Suprapubic skin (tissue), 4 donors: Measurements from ENCODE around the gene WFDC5. TPM values are rescaled to one million over a fixed set of nuclear protein-coding genes. Genes with fewer than 3 reads are reported as not detected.

Source experiments
- DNase-seq, 2 donors: peaks; one replicate each; pipeline ENCODE4 v3.0.0-alpha.2; 2019; ENCODE audit warnings: low spot score in 2 of 2
- H3K27ac ChIP-seq: fragments of 200-600 bp; sonication (generic); one replicate; pipeline ENCODE4 v1.5.1; 2019
- H3K27me3 ChIP-seq: fragments of 200-600 bp; sonication (generic); one replicate; pipeline ENCODE4 v1.5.1; 2019
- H3K36me3 ChIP-seq: fragments of 200-600 bp; sonication (generic); one replicate; pipeline ENCODE4 v1.5.1; 2019
- H3K4me1 ChIP-seq: fragments of 200-600 bp; sonication (generic); one replicate; pipeline ENCODE4 v1.5.1; 2019
- H3K4me3 ChIP-seq: fragments of 200-600 bp; sonication (generic); one replicate; pipeline ENCODE4 v1.5.1; 2019; ENCODE audit warnings: mild to moderate bottlenecking
- H3K9me3 ChIP-seq: fragments of 200-600 bp; sonication (generic); one replicate; pipeline ENCODE4 v1.5.1; 2019
- EP300 ChIP-seq: sonication (generic); formaldehyde crosslinking; IDR thresholded peaks from one replicate; pipeline ENCODE4 v1.6.1; 2017; ENCODE audit warnings: antibody characterized with exemption
- POLR2A ChIP-seq, 2 donors: fragments of 450-650 bp; IDR thresholded peaks; one replicate each; pipeline ENCODE4 v1.6.1; 2017; ENCODE audit warnings: antibody characterized with exemption in 2 of 2, mild to moderate bottlenecking in 2 of 2, moderate library complexity in 2 of 2
- POLR2AphosphoS5 ChIP-seq, 3 donors: sonication (generic); formaldehyde crosslinking; IDR thresholded peaks; one replicate each; pipeline ENCODE4 v1.6.1; 2017; ENCODE audit warnings: antibody characterized with exemption in 3 of 3
- WGBS: methylation state at CpG from one replicate; pipeline ENCODE4 v1.1.5; 2018; 5-methylcytosine and 5-hydroxymethylcytosine counted together
- total RNA-seq, 4 donors: library from RNA; depleted of rRNA; stranded (reverse); fragments of >200 nt; gene quantifications; one replicate each; pipeline ENCODE4 v1.1.0, GENCODE V29; 2016
- TF ChIP-seq, protein P1 (sequence below), 2 donors: fragments of 200-600 bp in 1 of 2; fragments of 450-650 bp in 1 of 2; sonication (generic) in 1 of 2; IDR thresholded peaks; one replicate each; pipeline ENCODE4 v1.5.1; 2016 to 2019; ENCODE audit warnings: antibody characterized with exemption in 2 of 2, mild to moderate bottlenecking in 1 of 2, moderate library complexity in 1 of 2

WFDC5 gene
- total RNA-seq, 4 donors from 2014 or later: 284 to 409 (median 356) TPM

- 92% methylated on average over 3 of the region's 3 CpGs for WGBS
- H3K36me3 ChIP-seq: no peaks in the 10 kb centered on the region
- TF ChIP-seq POLR2AphosphoS5 (IDR thresholded peaks at IDR 0.05) (no peak), EP300 (no peak)
- TF ChIP-seq, protein P1, sequence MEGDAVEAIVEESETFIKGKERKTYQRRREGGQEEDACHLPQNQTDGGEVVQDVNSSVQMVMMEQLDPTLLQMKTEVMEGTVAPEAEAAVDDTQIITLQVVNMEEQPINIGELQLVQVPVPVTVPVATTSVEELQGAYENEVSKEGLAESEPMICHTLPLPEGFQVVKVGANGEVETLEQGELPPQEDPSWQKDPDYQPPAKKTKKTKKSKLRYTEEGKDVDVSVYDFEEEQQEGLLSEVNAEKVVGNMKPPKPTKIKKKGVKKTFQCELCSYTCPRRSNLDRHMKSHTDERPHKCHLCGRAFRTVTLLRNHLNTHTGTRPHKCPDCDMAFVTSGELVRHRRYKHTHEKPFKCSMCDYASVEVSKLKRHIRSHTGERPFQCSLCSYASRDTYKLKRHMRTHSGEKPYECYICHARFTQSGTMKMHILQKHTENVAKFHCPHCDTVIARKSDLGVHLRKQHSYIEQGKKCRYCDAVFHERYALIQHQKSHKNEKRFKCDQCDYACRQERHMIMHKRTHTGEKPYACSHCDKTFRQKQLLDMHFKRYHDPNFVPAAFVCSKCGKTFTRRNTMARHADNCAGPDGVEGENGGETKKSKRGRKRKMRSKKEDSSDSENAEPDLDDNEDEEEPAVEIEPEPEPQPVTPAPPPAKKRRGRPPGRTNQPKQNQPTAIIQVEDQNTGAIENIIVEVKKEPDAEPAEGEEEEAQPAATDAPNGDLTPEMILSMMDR (IDR thresholded peaks at IDR 0.05): no peak
Observed at GRCh38 chr20:45090481-45090880, 24.5 kb downstream of the WFDC5 start.

GRCh38 chr20:45088247-45088646 lies 26.7 kb downstream of the WFDC5 start:
- TF ChIP-seq POLR2A (IDR thresholded peaks at IDR 0.05): no peak
- 42% methylated on average over 7 of the region's 7 CpGs for WGBS
- Histone ChIP-seq H3K4me3 (no peak overlapping the region), H3K27me3 (no peaks in the 10 kb centered on the region), H3K9me3 (no peaks in the 10 kb centered on the region), H3K36me3 (no peaks in the 10 kb centered on the region), H3K4me1 (no peaks in the 10 kb centered on the region), H3K27ac (no peak overlapping the region)
- no peak for DNase-seq

More at GRCh38 chr20:45090481-45090880, 24.5 kb downstream of the WFDC5 start:
- Histone ChIP-seq H3K4me3 (no peak overlapping the region), H3K27me3 (no peaks in the 10 kb centered on the region), H3K9me3 (no peaks in the 10 kb centered on the region), H3K4me1 (peaks cover under 1% of the 10 kb centered on the region), H3K27ac (no peak overlapping the region)
- no peak for DNase-seq

- H3K36me3 ChIP-seq: no peaks in the 10 kb centered on the region
Observed at GRCh38 chr20:45087814-45088213, 27.2 kb downstream of the WFDC5 start.

DNA sequence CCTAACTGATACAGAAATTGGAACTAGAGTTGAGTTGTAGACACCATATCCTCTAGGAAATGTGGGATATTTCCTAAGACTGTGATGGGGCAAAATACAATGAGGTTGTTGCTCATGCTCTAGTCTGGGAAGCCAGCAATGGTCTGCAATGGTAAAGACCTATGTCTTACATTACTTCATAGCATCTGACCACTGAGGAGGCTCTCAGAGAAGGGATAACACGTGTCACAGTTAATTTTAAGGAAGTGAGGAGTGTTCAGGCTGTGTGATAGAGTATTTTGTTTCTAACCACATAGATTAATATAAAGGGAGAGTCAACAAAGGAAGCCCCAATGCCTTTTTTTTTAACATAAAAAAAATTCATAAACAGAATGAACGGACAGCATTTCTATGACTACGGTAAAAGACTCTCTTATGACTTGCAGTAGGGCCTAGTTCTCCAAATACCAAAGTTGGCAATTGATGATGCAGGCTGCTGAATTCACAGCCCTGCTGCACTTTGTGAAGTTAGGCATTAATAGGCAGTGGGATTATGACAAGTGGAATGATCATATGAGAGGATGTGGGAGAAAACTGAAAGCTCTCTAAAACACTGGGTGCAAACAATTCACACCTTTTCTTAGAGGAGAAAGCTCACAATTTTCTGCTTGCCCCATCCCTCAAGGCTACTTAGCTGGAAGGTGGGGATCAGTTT lies 27.7 kb downstream of the WFDC5 start:
- H3K27ac ChIP-seq: no peak overlapping the region
- TF ChIP-seq, protein P1 (IDR thresholded peaks at IDR 0.05): no peak
- TF ChIP-seq POLR2AphosphoS5 (IDR thresholded peaks at IDR 0.05): no peak
- TF ChIP-seq EP300: no peak
- TF ChIP-seq POLR2A (IDR thresholded peaks at IDR 0.05): no peak
- 77% methylated on average over 3 of the region's 3 CpGs for WGBS

More at GRCh38 chr20:45087814-45088213, 27.2 kb downstream of the WFDC5 start:
- 38% methylated on average over 1 of the region's 1 CpG for WGBS
- Histone ChIP-seq H3K4me1 (no peaks in the 10 kb centered on the region), H3K4me3 (no peak overlapping the region), H3K27ac (no peak overlapping the region), H3K27me3 (no peaks in the 10 kb centered on the region), H3K9me3 (no peaks in the 10 kb centered on the region)
- DNase-seq: no peak
- no peak for TF ChIP-seq POLR2A (IDR thresholded peaks at IDR 0.05)

GRCh38 chr20:45085867-45086266 lies 29.1 kb downstream of the WFDC5 start:
- H3K27me3 ChIP-seq: no peaks in the 10 kb centered on the region
- H3K36me3 ChIP-seq: peaks cover 11% of the 10 kb centered on the region
- no peak overlapping the region for H3K4me3 ChIP-seq
- no peak overlapping the region for H3K27ac ChIP-seq
- no peak for TF ChIP-seq EP300
- no peak for TF ChIP-seq POLR2A (IDR thresholded peaks at IDR 0.05)
- no peak for TF ChIP-seq POLR2AphosphoS5 (IDR thresholded peaks at IDR 0.05)
- TF ChIP-seq, protein P1 (IDR thresholded peaks at IDR 0.05): no peak
- no peaks in the 10 kb centered on the region for H3K9me3 ChIP-seq
- WGBS: 94% methylated on average over 1 of the region's 1 CpG
- H3K4me1 ChIP-seq: no peaks in the 10 kb centered on the region
- no peak for DNase-seq

More for the DNA sequence above, 27.7 kb downstream of the WFDC5 start:
- no peaks in the 10 kb centered on the region for H3K9me3 ChIP-seq
- no peak for DNase-seq
- no peaks in the 10 kb centered on the region for H3K36me3 ChIP-seq
- H3K27me3 ChIP-seq: no peaks in the 10 kb centered on the region
- H3K4me1 ChIP-seq: no peaks in the 10 kb centered on the region
- H3K4me3 ChIP-seq: no peak overlapping the region

- no peak overlapping the region for H3K27ac ChIP-seq
- WGBS: 63% methylated on average over 2 of the region's 2 CpGs
- no peaks in the 10 kb centered on the region for H3K9me3 ChIP-seq
- TF ChIP-seq EP300: no peak
- TF ChIP-seq POLR2AphosphoS5 (IDR thresholded peaks at IDR 0.05): no peak
- H3K4me1 ChIP-seq: no peaks in the 10 kb centered on the region
- no peak overlapping the region for H3K4me3 ChIP-seq
- peaks cover 17% of the 10 kb centered on the region for H3K36me3 ChIP-seq
- no peaks in the 10 kb centered on the region for H3K27me3 ChIP-seq
- DNase-seq: no peak
Observed at GRCh38 chr20:45085289-45085688, 29.7 kb downstream of the WFDC5 start.

DNA sequence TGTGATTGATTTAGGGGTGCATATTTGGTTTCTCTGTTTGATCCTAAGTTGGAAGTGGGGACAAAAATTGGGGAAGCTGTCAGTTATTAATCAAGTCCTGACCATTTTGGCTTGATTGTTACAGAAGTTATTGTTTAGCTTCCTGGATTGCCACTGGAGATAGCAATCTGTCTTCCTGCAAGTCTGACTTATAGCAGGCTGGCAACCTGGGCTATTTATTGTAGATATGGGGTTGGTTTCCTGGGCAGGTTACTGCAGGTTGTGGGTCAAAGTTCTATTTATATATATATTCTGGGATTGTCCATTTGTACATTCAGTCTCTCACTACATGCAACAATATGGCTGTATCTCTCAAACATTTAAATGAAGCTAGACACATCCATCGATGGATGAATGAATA lies 31.8 kb downstream of the WFDC5 start:
- Histone ChIP-seq H3K36me3 (peaks cover 31% of the 10 kb centered on the region), H3K4me1 (no peaks in the 10 kb centered on the region), H3K4me3 (no peak overlapping the region), H3K27me3 (no peaks in the 10 kb centered on the region), H3K9me3 (no peaks in the 10 kb centered on the region), H3K27ac (no peak overlapping the region)
- WGBS: 76% methylated on average over 1 of the region's 1 CpG
- DNase-seq: no peak
- TF ChIP-seq EP300 (no peak), POLR2A (IDR thresholded peaks at IDR 0.05) (no peak), POLR2AphosphoS5 (IDR thresholded peaks at IDR 0.05) (no peak)
- TF ChIP-seq, protein P1 (IDR thresholded peaks at IDR 0.05): no peak
